T-cell (primary cell): ENCODE measurements around the gene ZBTB17. TPM values are rescaled to one million over a fixed set of nuclear protein-coding genes. Genes with fewer than 3 reads are reported as not detected.

Source experiments
- ATAC-seq, 4 experiments: fragments of 200-7000 bp in 3 of 4; fragments of 150-1000 bp in 1 of 4; cut with Tn5 transposase; replicated peaks in 1 of 4; 1 replicate in 3 of 4; 2 replicates in 1 of 4; pipeline ENCODE4 v1.10.0; 2021; ENCODE audit warnings: moderate library complexity in 3 of 4, mild to moderate bottlenecking in 2 of 4, moderate number of reproducible peaks in 1 of 4
- CTCF ChIA-PET, 2 donors: fragments of 300-600 bp; sonication (Branson Sonifier 250); formaldehyde crosslinking; loops; one replicate each; lab custom pipeline; 2022; ENCODE audit warnings: antibody characterized with exemption in 2 of 2; lab: Charles Lee
- POLR2A ChIA-PET, 2 donors: fragments of 300-600 bp; sonication (Branson Sonifier 250); formaldehyde crosslinking; loops; one replicate each; lab custom pipeline; 2022; ENCODE audit warnings: antibody characterized with exemption in 2 of 2; lab: Charles Lee
- DNase-seq, 35 experiments: peaks; one replicate each; pipeline versions ENCODE4 v3.0.0 to v3.0.0-alpha.2; 2013 to 2023
- H3K27ac ChIP-seq: one replicate; pipeline ENCODE4 v1.5.1; 2013; ENCODE audit warnings: low read length
- H3K27me3 ChIP-seq, 2 experiments: replicated peaks in 1 of 2; 1 replicate in 1 of 2; 2 replicates in 1 of 2; pipeline versions ENCODE4 v1.6.1 to v1.7.0; 2013; ENCODE audit warnings: low read length in 1 of 2, mixed read lengths in 1 of 2; ENCODE audit not compliant: control insufficient read depth in 2 of 2, insufficient read depth in 2 of 2; ENCODE audit errors: extremely low read depth in 1 of 2
- H3K36me3 ChIP-seq, 2 donors: 1 replicate in 1 of 2; 2 replicates in 1 of 2; pipeline versions ENCODE4 v1.6.1 to v1.7.0; 2013; ENCODE audit warnings: low read length in 1 of 2; ENCODE audit not compliant: control insufficient read depth in 2 of 2, insufficient read depth in 1 of 2; ENCODE audit errors: extremely low read depth in 1 of 2
- H3K4me1 ChIP-seq, 2 experiments: 1 replicate in 1 of 2; 2 replicates in 1 of 2; pipeline versions ENCODE4 v1.6.1 to v1.7.0; 2013; ENCODE audit warnings: low read length in 2 of 2, mixed read lengths in 1 of 2; ENCODE audit not compliant: insufficient read depth in 2 of 2, control insufficient read depth in 1 of 2; ENCODE audit errors: extremely low read depth in 1 of 2
- H3K4me3 ChIP-seq, 2 donors: 1 replicate in 1 of 2; 2 replicates in 1 of 2; pipeline versions ENCODE4 v1.5.1 to v1.7.0; 2013; ENCODE audit warnings: mild to moderate bottlenecking in 2 of 2, low read length in 1 of 2, moderate library complexity in 1 of 2; ENCODE audit not compliant: control insufficient read depth in 1 of 2; ENCODE audit errors: extremely low read depth in 1 of 2
- H3K9me3 ChIP-seq: 2 replicates; pipeline ENCODE4 v1.7.0; 2013
- H3K27ac Mint-ChIP-seq, 2 donors: one replicate each; pipeline ENCODE4 v1.8.0; 2020 to 2021; ENCODE audit warnings: mild to moderate bottlenecking in 2 of 2, mixed read lengths in 2 of 2
- H3K27me3 Mint-ChIP-seq, 2 donors: one replicate each; pipeline ENCODE4 v1.8.0; 2021 to 2022; ENCODE audit warnings: mixed read lengths in 2 of 2
- H3K36me3 Mint-ChIP-seq: one replicate; pipeline ENCODE4 v1.8.0; 2021; ENCODE audit warnings: mixed read lengths
- H3K4me1 Mint-ChIP-seq, 3 donors: one replicate each; pipeline ENCODE4 v1.8.0; 2020 to 2022; ENCODE audit warnings: mixed read lengths in 3 of 3, mild to moderate bottlenecking in 1 of 3
- H3K4me3 Mint-ChIP-seq, 3 donors: one replicate each; pipeline ENCODE4 v1.8.0; 2020 to 2022; ENCODE audit warnings: mild to moderate bottlenecking in 3 of 3, mixed read lengths in 3 of 3, moderate library complexity in 3 of 3
- H3K9me3 Mint-ChIP-seq, 3 donors: one replicate each; pipeline ENCODE4 v1.8.0; 2020 to 2022; ENCODE audit warnings: mixed read lengths in 3 of 3
- WGBS: methylation state at CpG from one replicate; pipeline ENCODE4 v1.1.5; 2013; ENCODE audit warnings: missing lambda C conversion rate; ENCODE audit not compliant: insufficient coverage; 5-methylcytosine and 5-hydroxymethylcytosine counted together
- total RNA-seq, 35 experiments: library from RNA in 6 of 35; stranded (reverse) in 6 of 35; fragments of 120-200 nt in 1 of 35; gene quantifications; one replicate each; pipeline versions ENCODE4 v1.2.1 to v1.2.4 and lab custom pipeline; 2013 to 2026

The ZBTB17 gene
- total RNA-seq, 5 donors from 2014 or later (not counting 1 experiment from before 2014, with no cell fraction given) = 66.6 to 82.6 (median 78.3) TPM

DNA sequence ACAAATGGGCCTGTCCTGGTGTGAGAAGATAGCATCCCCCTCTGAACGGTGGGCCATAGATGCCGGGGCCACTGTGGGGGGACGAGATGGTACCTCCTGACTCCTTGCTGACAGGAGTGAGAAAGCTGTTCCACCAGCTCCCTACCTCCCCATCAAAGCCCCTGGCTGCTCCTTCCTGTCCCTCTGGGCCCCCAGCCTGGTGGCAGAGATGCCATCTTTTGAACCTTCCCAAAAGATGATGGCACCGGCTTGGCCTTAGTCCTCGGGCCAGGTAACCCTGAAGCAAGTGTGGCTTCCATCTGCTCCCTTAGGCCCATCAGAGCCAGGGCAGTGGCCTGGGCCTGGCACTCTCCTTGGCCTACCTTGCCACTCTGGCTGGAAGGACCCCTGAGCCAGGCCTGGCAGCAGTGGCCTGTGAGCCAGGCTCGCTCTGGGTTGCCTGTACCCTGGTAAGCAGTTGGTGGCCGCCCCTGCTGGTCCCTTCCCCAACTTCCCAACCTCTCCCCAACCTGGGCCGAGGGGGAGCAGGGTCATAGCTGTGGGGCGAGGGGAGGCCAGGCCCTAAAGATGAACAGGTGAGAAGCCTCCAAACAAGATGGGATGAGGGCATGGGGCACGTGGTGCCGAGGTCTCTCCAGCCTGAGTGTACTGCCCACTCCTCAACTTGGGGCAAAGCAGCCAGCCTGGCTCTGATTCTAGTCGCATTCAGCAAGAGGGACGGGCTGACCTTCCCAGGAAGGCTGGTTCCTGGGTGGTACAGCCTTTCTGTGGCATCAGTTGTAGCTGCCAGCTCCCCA lies 34.7 kb downstream of the ZBTB17 start:
- POLR2A ChIA-PET = no interaction called here
- Mint-ChIP-seq H3K27ac (no peak overlapping the region), H3K36me3 (peaks cover 30% of the 10 kb centered on the region), H3K4me3 (no peak overlapping the region), H3K4me1 (no peaks in the 10 kb centered on the region), H3K9me3 (no peaks in the 10 kb centered on the region), H3K27me3 (no peaks in the 10 kb centered on the region)
- Histone ChIP-seq H3K27me3 (no peaks in the 10 kb centered on the region), H3K4me1 (no peaks in the 10 kb centered on the region), H3K4me3 (no peak overlapping the region), H3K27ac (no peak overlapping the region), H3K36me3 (peaks cover 49 to 89% of the 10 kb centered on the region in 2 donors), H3K9me3 (no peaks in the 10 kb centered on the region)
- CTCF ChIA-PET = interaction anchor here in 1 of 2 donors (0.6 kb wide), 2 partner anchors 96 to 117 kb away, joined by 3 to 5 read pairs; no protein-coding TSS in a partner anchor
- DNase-seq = no peak
- WGBS = 95% methylated on average over 9 of the region's 13 CpGs
- no peak for ATAC-seq

DNA sequence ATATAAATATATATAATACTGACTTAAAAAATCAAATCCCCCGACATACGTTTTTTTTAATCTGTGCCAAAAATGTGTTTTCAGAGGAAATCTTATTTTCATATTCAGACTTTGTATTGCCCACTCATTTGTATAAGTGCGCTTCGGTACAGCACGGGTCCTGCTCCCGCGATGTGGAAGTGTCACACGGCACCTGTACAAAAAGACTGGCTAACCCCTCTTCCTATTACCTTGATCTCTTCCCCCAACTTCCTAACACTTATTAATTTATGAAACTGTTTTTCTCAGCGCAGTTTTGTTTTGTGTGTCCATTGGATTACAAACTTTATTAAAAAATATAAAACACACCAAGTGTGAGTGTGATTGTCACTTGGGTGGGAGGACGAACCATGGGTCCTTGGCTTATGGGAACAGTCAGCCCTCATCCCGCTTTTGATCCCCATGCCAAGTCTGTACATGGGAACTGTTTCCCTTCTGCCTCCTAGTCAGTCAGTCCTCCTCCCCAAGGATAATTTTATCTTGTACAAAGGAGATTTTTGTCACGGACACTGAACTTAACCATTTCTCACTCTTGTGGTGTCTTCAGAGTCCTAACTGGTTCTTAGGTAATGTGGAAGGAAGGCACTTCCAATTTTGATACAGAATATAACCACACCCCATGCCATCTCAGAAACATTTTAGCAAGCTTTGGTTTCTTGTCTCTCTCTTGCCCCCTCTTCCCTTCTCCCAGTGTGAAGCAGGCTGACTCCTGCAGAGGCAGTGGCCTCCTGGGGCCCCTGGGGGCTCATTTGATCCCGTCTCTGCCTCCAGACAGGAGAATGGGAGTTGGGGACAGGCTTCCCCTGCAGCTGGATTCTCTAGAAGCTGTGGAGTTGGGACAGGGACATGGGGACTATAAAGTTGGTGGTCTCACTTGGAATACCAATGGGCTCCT lies 35.5 kb downstream of the ZBTB17 start:
- no peak for ATAC-seq
- POLR2A ChIA-PET = no interaction called here
- Histone ChIP-seq H3K36me3 (peaks cover 45 to 84% of the 10 kb centered on the region in 2 donors), H3K9me3 (no peaks in the 10 kb centered on the region), H3K27me3 (no peaks in the 10 kb centered on the region), H3K4me3 (no peak overlapping the region), H3K27ac (no peak overlapping the region), H3K4me1 (no peaks in the 10 kb centered on the region)
- CTCF ChIA-PET = no interaction called here
- no peaks in the 10 kb centered on the region for H3K27me3 Mint-ChIP-seq
- no peak overlapping the region for H3K27ac Mint-ChIP-seq
- no peak for DNase-seq
- peaks cover 29% of the 10 kb centered on the region for H3K36me3 Mint-ChIP-seq
- WGBS = no CpG with 5 or more reads among the region's 13 CpGs
- H3K9me3 Mint-ChIP-seq = no peaks in the 10 kb centered on the region
- no peak overlapping the region for H3K4me3 Mint-ChIP-seq
- no peaks in the 10 kb centered on the region for H3K4me1 Mint-ChIP-seq

DNA sequence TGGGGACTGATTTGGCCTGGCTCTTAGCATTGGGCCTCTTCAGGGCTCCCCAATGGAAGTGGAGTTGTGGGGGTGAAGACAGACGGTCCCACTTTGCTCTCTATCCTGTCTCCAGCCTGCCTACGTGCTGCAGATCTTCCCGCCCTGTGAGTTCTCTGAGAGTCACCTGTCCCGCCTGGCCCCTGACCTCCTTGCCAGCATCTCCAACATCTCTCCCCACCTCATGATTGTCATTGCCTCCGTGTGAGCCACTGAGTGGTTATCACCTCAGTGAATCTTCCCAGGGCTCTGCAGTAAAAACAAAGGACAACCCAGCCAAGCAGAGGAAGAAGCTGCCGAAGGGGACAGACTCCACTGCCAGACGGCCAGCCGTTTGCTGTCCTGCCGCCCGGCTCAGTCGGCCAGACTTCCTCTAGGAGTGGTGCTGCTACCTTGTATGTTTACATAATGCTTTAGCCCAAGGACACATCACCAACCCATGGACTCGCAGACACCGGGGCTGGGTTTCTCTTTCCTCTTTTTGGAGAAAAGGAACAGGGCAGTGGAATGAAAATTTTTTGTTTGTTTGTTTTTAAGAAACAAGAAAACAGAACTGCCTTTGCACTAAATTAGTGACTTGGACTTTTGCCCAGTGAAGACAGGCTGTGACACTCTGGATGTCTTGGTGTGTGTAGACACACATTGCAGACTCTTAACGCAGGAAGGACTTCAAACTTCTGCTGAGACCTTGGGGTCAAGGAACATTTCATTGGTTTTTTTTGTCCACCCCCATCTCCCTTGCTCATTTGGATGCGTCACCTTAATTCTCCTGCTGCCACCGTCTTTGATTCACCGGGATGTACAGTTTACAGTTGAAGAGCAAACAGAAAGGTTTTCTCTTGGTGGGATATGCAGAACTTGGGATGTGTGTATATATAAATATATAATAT lies 36.5 kb downstream of the ZBTB17 start:
- ATAC-seq (no peak), DNase-seq (no peak)
- H3K4me3 Mint-ChIP-seq = no peak overlapping the region
- H3K9me3 ChIP-seq = no peaks in the 10 kb centered on the region
- H3K27ac ChIP-seq = no peak overlapping the region
- no peak overlapping the region for H3K27ac Mint-ChIP-seq
- H3K4me1 Mint-ChIP-seq = no peaks in the 10 kb centered on the region
- H3K4me3 ChIP-seq = no peak overlapping the region
- 89% methylated on average over 9 of the region's 17 CpGs for WGBS
- CTCF ChIA-PET = no interaction called here
- H3K4me1 ChIP-seq = no peaks in the 10 kb centered on the region
- no peaks in the 10 kb centered on the region for H3K27me3 ChIP-seq
- no peaks in the 10 kb centered on the region for H3K27me3 Mint-ChIP-seq
- no peaks in the 10 kb centered on the region for H3K9me3 Mint-ChIP-seq
- POLR2A ChIA-PET = no interaction called here
- peaks cover 37% of the 10 kb centered on the region for H3K36me3 Mint-ChIP-seq
- peaks cover 50 to 89% of the 10 kb centered on the region in 2 donors for H3K36me3 ChIP-seq

DNA sequence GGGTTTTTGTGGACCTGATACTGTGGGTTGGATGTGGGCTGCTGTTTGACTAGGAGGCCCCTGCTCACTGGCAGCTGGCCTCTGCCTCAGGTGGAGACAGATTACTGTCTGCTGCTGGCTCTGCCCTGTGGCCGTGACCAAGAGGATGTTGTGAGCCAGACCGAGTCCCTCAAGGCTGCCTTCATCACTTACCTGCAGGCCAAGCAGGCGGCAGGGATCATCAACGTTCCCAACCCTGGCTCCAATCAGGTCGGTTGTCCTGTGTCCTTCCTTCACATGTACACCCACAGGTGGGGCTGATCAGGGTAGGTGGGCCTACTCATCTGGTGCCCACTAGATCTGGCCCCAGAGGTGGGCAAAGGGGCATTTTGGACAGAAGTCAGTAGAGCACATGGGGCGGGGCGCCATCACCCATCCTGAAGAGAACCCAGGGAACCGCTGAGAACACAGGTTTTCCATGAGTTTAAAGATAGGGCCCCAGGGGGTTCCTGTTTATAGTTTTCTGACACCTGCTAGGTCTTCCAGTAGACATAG lies 37.2 kb downstream of the ZBTB17 start:
- H3K9me3 Mint-ChIP-seq = no peaks in the 10 kb centered on the region
- 98% methylated on average over 5 of the region's 8 CpGs for WGBS
- Histone ChIP-seq H3K4me3 (no peak overlapping the region), H3K36me3 (peaks cover 51 to 88% of the 10 kb centered on the region in 2 donors), H3K4me1 (no peaks in the 10 kb centered on the region), H3K9me3 (no peaks in the 10 kb centered on the region), H3K27ac (no peak overlapping the region), H3K27me3 (no peaks in the 10 kb centered on the region)
- H3K27ac Mint-ChIP-seq = no peak overlapping the region
- H3K4me3 Mint-ChIP-seq = no peak overlapping the region
- ATAC-seq (no peak), DNase-seq (no peak)
- POLR2A ChIA-PET = interaction anchor here in 1 of 2 donors (0.6 kb wide), 1 partner anchor 123 kb away, joined by 7 read pairs; no protein-coding TSS in a partner anchor
- no peaks in the 10 kb centered on the region for H3K4me1 Mint-ChIP-seq
- no peaks in the 10 kb centered on the region for H3K27me3 Mint-ChIP-seq
- CTCF ChIA-PET = no interaction called here
- H3K36me3 Mint-ChIP-seq = peaks cover 45% of the 10 kb centered on the region

GRCh38 chr1:15937706-15938168 lies 38.2 kb downstream of the ZBTB17 start:
- Mint-ChIP-seq H3K36me3 (peaks cover 55% of the 10 kb centered on the region), H3K9me3 (no peaks in the 10 kb centered on the region), H3K4me1 (no peaks in the 10 kb centered on the region), H3K27ac (peak overlapping the region; percentile 73 to 79), H3K4me3 (no peak overlapping the region), H3K27me3 (no peaks in the 10 kb centered on the region)
- 82% methylated on average over 12 of the region's 14 CpGs for WGBS
- Histone ChIP-seq H3K27me3 (no peaks in the 10 kb centered on the region), H3K9me3 (no peaks in the 10 kb centered on the region), H3K4me1 (no peaks in the 10 kb centered on the region), H3K27ac (no peak overlapping the region), H3K36me3 (peaks cover 44 to 88% of the 10 kb centered on the region in 2 donors), H3K4me3 (no peak overlapping the region)
- no peak for DNase-seq
- ChIA-PET CTCF (interaction anchor here in 1 of 2 donors (0.6 kb wide), 1 partner anchor 210 kb away, joined by 3 read pairs; no protein-coding TSS in a partner anchor), POLR2A (interaction anchor here (0.6 kb wide), 2 partner anchors 124 to 334 kb away, joined by 3 to 7 read pairs; no protein-coding TSS in a partner anchor)
- ATAC-seq = no peak
